NT2/D1 (cell line): Measurements from ENCODE around the gene LILRA6.

ENCODE experiments used
- DNase-seq: peaks from one replicate; pipeline ENCODE4 v3.0.0-alpha.2; 2011; ENCODE audit warnings: low read depth, low spot score
- H3K27me3 ChIP-seq: 2 replicates; pipeline ENCODE4 v1.6.0; 2011; ENCODE audit warnings: mild to moderate bottlenecking; ENCODE audit not compliant: insufficient read length, insufficient read depth
- H3K36me3 ChIP-seq: 2 replicates; pipeline ENCODE4 v1.6.1; 2011; ENCODE audit warnings: mild to moderate bottlenecking, low read length, mixed read lengths; ENCODE audit not compliant: insufficient read depth, insufficient read length
- H3K4me1 ChIP-seq: 2 replicates; pipeline ENCODE4 v1.5.1; 2011; ENCODE audit not compliant: insufficient read depth, insufficient read length
- H3K4me3 ChIP-seq: 2 replicates; pipeline ENCODE4 v1.5.1; 2011; ENCODE audit warnings: low read depth; ENCODE audit not compliant: insufficient read length
- H3K9ac ChIP-seq: 2 replicates; pipeline ENCODE4 v1.6.0; 2011; ENCODE audit warnings: low read depth; ENCODE audit not compliant: insufficient read length
- H3K9me3 ChIP-seq: 2 replicates; pipeline ENCODE4 v1.5.1; 2011; ENCODE audit warnings: mild to moderate bottlenecking, low read length; ENCODE audit not compliant: insufficient read depth
- SUZ12 ChIP-seq: IDR thresholded peaks from 2 replicates; pipeline ENCODE4 v1.6.1; 2011; ENCODE audit not compliant: insufficient read length, insufficient read depth; ENCODE audit errors: extremely low read depth
- YY1 ChIP-seq: IDR thresholded peaks from 2 replicates; pipeline ENCODE4 v1.6.1; 2011; ENCODE audit not compliant: insufficient read length, insufficient read depth
- ZNF274 ChIP-seq: IDR thresholded peaks from 2 replicates; pipeline ENCODE4 v1.6.1; 2011; ENCODE audit warnings: mild to moderate bottlenecking, low read depth, low read length

The LILRA6 gene

GRCh38 chr19:54255105-54255775 lies 12.7 kb upstream of the LILRA6 start:
- no peak for DNase-seq
- no peak overlapping the region for H3K4me3 ChIP-seq
- H3K4me1 ChIP-seq, result peaks cover 10% of the 10 kb centered on the region
- no peaks in the 10 kb centered on the region for H3K36me3 ChIP-seq
- peaks cover 27% of the 10 kb centered on the region for H3K27me3 ChIP-seq
- TF ChIP-seq YY1 (no peak), SUZ12 (no peak), ZNF274 (no peak)
- no peak overlapping the region for H3K9ac ChIP-seq
- no peaks in the 10 kb centered on the region for H3K9me3 ChIP-seq

GRCh38 chr19:54254195-54254906 lies 11.8 kb upstream of the LILRA6 start:
- Histone ChIP-seq H3K36me3 (no peaks in the 10 kb centered on the region), H3K4me1 (peaks cover 10% of the 10 kb centered on the region), H3K9ac (no peak overlapping the region), H3K27me3 (peaks cover 27% of the 10 kb centered on the region), H3K9me3 (no peaks in the 10 kb centered on the region), H3K4me3 (no peak overlapping the region)
- DNase-seq, result no peak
- TF ChIP-seq SUZ12, result no peak
- no peak for TF ChIP-seq ZNF274
- no peak for TF ChIP-seq YY1

GRCh38 chr19:54253331-54254194 lies 11.0 kb upstream of the LILRA6 start:
- no peaks in the 10 kb centered on the region for H3K36me3 ChIP-seq
- H3K4me1 ChIP-seq, result peaks cover 10% of the 10 kb centered on the region
- peaks cover 27% of the 10 kb centered on the region for H3K27me3 ChIP-seq
- H3K9me3 ChIP-seq, result no peaks in the 10 kb centered on the region
- no peak for TF ChIP-seq SUZ12
- TF ChIP-seq YY1, result no peak
- no peak for TF ChIP-seq ZNF274
- no peak for DNase-seq
- H3K4me3 ChIP-seq, result no peak overlapping the region
- H3K9ac ChIP-seq, result no peak overlapping the region

- Histone ChIP-seq H3K4me3 (no peak overlapping the region), H3K36me3 (no peaks in the 10 kb centered on the region), H3K9me3 (no peaks in the 10 kb centered on the region), H3K27me3 (peaks cover 27% of the 10 kb centered on the region), H3K4me1 (peaks cover 10% of the 10 kb centered on the region), H3K9ac (no peak overlapping the region)
- TF ChIP-seq SUZ12 (no peak), ZNF274 (no peak), YY1 (no peak)
- no peak for DNase-seq
Measured at GRCh38 chr19:54252845-54253244, 10.3 kb upstream of the LILRA6 start.

- Histone ChIP-seq H3K9ac (no peak overlapping the region), H3K36me3 (no peaks in the 10 kb centered on the region), H3K9me3 (no peaks in the 10 kb centered on the region), H3K4me3 (no peak overlapping the region), H3K4me1 (peaks cover 8% of the 10 kb centered on the region), H3K27me3 (peaks cover 22% of the 10 kb centered on the region)
- no peak for DNase-seq
- TF ChIP-seq YY1 (no peak), SUZ12 (no peak), ZNF274 (no peak)
Measured at GRCh38 chr19:54252243-54252642, 9.7 kb upstream of the LILRA6 start.

- Histone ChIP-seq H3K4me3 (no peak overlapping the region), H3K9me3 (no peaks in the 10 kb centered on the region), H3K9ac (no peak overlapping the region), H3K27me3 (peaks cover 6% of the 10 kb centered on the region), H3K4me1 (no peaks in the 10 kb centered on the region), H3K36me3 (no peaks in the 10 kb centered on the region)
- TF ChIP-seq ZNF274 (no peak), SUZ12 (no peak), YY1 (no peak)
- no peak for DNase-seq
Measured at GRCh38 chr19:54248016-54248601, 5.5 kb upstream of the LILRA6 start.

- H3K36me3 ChIP-seq, result no peaks in the 10 kb centered on the region
- no peaks in the 10 kb centered on the region for H3K9me3 ChIP-seq
- DNase-seq, result no peak
- no peak overlapping the region for H3K4me3 ChIP-seq
- H3K27me3 ChIP-seq, result no peaks in the 10 kb centered on the region
- no peaks in the 10 kb centered on the region for H3K4me1 ChIP-seq
- no peak overlapping the region for H3K9ac ChIP-seq
- TF ChIP-seq ZNF274 (no peak), SUZ12 (no peak), YY1 (no peak)
Measured at GRCh38 chr19:54247106-54247930, 4.7 kb upstream of the LILRA6 start.
